ENCODE data around the gene SAP30BP. TPM values are rescaled to one million over a fixed set of nuclear protein-coding genes. Genes with fewer than 3 reads are reported as not detected.
A peak's percentile ranks its signal among the peaks of the same experiment; 100 is the strongest.

SAP30BP gene
- total RNA-seq, 4 donors from 2014 or later: 54.0 to 85.1 (median 74.1) TPM

DNA sequence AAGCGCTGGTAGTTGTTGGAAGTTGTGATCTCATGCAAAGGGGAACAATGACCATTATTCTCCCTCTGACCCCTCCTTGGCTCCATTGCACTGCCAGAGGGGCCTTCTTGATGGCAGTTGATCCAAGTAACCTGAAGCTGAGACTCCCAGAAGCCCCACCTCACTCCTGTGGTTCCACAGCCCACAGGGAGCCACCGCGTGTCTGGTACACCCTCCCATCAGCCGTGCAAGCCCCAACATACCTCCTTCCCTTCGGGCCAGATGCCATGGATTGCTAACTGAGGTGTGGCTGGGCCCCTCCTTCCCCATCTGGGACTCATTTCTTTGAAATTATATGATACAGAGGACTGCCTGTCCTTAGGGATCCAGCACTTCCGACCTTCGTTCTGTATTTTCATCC, 17.8 kb downstream of the SAP30BP start:
- TF ChIP-seq POLR2A (IDR thresholded peaks at IDR 0.05): no peak
- TF ChIP-seq, protein P1, sequence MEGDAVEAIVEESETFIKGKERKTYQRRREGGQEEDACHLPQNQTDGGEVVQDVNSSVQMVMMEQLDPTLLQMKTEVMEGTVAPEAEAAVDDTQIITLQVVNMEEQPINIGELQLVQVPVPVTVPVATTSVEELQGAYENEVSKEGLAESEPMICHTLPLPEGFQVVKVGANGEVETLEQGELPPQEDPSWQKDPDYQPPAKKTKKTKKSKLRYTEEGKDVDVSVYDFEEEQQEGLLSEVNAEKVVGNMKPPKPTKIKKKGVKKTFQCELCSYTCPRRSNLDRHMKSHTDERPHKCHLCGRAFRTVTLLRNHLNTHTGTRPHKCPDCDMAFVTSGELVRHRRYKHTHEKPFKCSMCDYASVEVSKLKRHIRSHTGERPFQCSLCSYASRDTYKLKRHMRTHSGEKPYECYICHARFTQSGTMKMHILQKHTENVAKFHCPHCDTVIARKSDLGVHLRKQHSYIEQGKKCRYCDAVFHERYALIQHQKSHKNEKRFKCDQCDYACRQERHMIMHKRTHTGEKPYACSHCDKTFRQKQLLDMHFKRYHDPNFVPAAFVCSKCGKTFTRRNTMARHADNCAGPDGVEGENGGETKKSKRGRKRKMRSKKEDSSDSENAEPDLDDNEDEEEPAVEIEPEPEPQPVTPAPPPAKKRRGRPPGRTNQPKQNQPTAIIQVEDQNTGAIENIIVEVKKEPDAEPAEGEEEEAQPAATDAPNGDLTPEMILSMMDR (IDR thresholded peaks at IDR 0.05): no peak
- WGBS, 2 donors: 22 to 27% methylated on average over 7 of the region's 7 CpGs
- intact Hi-C loops (cut with DNase I; ENCODE audit: low total_unique reads): no loop called here
- no peak overlapping the region for H3K4me3 ChIP-seq (ENCODE audit: low read depth, poor library complexity, severe bottlenecking)
- peak in 1 of 2 donors; percentile 77 for DNase-seq (ENCODE audit: low spot score in 2 of 2)

GRCh38 chr17:75685499-75685898, 18.4 kb downstream of the SAP30BP start:
- intact Hi-C loops (cut with DNase I; ENCODE audit: low total_unique reads): no loop called here
- DNase-seq (ENCODE audit: low spot score in 2 of 2): no peak
- TF ChIP-seq, protein P1 (IDR thresholded peaks at IDR 0.05): no peak
- no peak for TF ChIP-seq POLR2A (IDR thresholded peaks at IDR 0.05)
- WGBS, 2 donors: 33 to 38% methylated on average over 3 of the region's 3 CpGs
- H3K4me3 ChIP-seq (ENCODE audit: low read depth, poor library complexity, severe bottlenecking): no peak overlapping the region

- H3K4me3 ChIP-seq (ENCODE audit: low read depth, poor library complexity, severe bottlenecking): no peak overlapping the region
- TF ChIP-seq, protein P1 (IDR thresholded peaks at IDR 0.05): no peak
- no peak for TF ChIP-seq POLR2A (IDR thresholded peaks at IDR 0.05)
- intact Hi-C loops (cut with DNase I; ENCODE audit: low total_unique reads): no loop called here
- DNase-seq (ENCODE audit: low spot score in 2 of 2): no peak
- 30 to 37% methylated on average over 11 of the region's 11 CpGs for WGBS, 2 donors
Observed at GRCh38 chr17:75688209-75688825, 21.2 kb downstream of the SAP30BP start.

DNA sequence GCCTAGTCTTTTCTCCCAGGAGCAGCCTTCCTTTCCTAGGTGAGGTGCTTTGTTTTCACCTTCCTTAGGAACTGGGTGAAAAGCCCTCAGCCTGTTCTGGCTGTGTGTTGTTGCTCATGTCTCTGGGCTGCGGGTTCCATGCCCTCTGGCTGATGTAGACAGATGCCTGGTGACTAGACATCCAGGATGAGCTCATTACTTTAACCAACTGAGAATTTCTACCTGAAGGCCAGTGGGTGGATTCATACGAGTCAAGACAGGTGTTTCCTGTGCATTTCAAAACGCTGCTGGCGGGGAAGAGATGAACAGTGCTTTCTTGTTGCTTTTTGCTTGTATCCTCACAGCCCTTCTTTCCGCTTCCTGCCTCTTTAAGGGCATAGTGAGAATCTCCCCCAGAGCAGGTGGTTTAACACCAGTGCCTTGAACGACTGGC, 22.3 kb downstream of the SAP30BP start:
- WGBS, 2 donors: 41 to 54% methylated on average over 6 of the region's 6 CpGs
- no peak overlapping the region for H3K4me3 ChIP-seq (ENCODE audit: low read depth, poor library complexity, severe bottlenecking)
- no peak for DNase-seq (ENCODE audit: low spot score in 2 of 2)
- intact Hi-C loops (cut with DNase I; ENCODE audit: low total_unique reads): no loop called here
- TF ChIP-seq, protein P1 (IDR thresholded peaks at IDR 0.05): no peak
- TF ChIP-seq POLR2A (IDR thresholded peaks at IDR 0.05): no peak

DNA sequence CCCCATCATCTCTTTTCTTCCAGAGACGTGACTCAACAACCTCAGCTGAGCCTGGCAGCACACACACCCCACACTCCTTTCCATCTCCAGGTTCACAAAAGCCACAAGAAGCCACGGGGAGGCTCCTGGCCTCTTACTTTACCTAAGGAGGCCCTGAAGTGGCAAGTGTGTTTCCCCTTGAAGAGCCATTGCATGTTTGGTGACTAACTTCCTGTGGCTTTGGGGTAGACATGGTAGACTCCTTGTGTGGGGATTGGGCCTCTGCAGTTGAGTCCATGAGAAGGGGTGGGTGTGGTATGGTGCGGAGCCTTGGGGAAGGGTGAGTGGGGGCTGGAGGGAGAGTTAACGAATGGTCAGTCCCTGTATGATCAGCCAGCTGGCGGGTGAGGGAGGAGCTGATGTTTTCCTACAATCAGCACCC, 24.2 kb downstream of the SAP30BP start:
- WGBS, 2 donors: 60 to 70% methylated on average over 5 of the region's 5 CpGs
- no peak for DNase-seq (ENCODE audit: low spot score in 2 of 2)
- intact Hi-C loops (cut with DNase I; ENCODE audit: low total_unique reads): no loop called here
- no peak overlapping the region for H3K4me3 ChIP-seq (ENCODE audit: low read depth, poor library complexity, severe bottlenecking)
- no peak for TF ChIP-seq POLR2A (IDR thresholded peaks at IDR 0.05)
- TF ChIP-seq, protein P1 (IDR thresholded peaks at IDR 0.05): no peak

Measured in lower leg skin (tissue), 4 donors.